Stimulated activated CD4-positive, alpha-beta T cell treated with anti-CD3 and anti-CD28 coated beads, TNF-alpha, amount 100 ng/mL, for 24 hours (primary cell): ENCODE measurements around the gene TSPAN15.
A peak's percentile ranks its signal among the peaks of the same experiment; 100 is the strongest.

Experiments
- DNase-seq, 3 experiments: peaks; one replicate each; pipeline ENCODE4 v3.0.0-alpha.2; 2020; ENCODE audit warnings: low read depth in 3 of 3

TSPAN15 gene

GRCh38 chr10:69451209-69451783 is at the start of gene TSPAN15:
TSPAN15 (plus strand) TSS chr10:69451465; CDS start chr10:69451595, 130 bp downstream.
- peak; percentile 59 to 85 (median 69) for DNase-seq

- DNase-seq, result no peak
These were observed 48.9 kb upstream of the TSPAN15 start for GRCh38 chr10:69402386-69402785.

DNA sequence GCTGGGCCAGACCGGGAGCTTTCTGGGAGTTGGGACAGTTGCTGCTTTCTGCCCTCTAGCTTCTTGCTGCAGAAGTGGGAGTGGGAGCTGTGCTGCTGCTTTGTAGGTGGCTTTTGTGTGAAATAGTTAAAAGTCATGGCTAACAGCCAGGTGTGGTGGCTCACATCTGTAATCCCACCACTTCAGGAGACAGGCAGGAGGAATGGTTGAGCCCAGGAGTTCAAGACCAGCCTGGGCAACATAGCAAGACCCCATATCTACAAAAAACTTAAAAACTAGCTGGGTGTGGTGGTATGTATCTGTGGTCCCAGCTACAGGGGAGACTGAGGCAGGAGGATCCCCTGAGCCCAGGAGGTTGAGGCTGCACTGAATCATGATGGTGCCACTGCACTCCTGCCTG is 48.2 kb upstream of the TSPAN15 start:
- DNase-seq, result no peak

GRCh38 chr10:69403519-69403918 is 47.7 kb upstream of the TSPAN15 start:
- DNase-seq, result no peak

DNA sequence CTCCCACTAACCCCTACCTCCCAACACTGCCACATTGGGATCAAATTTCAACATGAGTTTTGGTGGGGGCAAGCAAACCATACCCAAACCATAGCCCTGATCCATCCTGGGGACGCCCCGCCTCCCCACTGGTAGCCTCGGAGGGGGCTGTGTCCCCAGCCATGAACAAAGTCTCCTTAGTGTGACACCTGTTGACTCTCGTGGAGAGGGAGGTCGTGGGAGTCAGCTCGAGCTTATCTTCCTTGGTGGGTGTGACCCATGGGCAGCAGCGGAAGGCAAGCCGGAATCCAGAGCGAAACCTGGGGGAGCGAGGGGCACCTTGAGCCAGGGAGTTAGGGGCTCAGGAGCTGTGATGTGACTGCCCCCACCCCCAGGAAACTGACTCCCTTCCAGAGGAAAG is 46.5 kb upstream of the TSPAN15 start:
- DNase-seq, result no peak

DNA sequence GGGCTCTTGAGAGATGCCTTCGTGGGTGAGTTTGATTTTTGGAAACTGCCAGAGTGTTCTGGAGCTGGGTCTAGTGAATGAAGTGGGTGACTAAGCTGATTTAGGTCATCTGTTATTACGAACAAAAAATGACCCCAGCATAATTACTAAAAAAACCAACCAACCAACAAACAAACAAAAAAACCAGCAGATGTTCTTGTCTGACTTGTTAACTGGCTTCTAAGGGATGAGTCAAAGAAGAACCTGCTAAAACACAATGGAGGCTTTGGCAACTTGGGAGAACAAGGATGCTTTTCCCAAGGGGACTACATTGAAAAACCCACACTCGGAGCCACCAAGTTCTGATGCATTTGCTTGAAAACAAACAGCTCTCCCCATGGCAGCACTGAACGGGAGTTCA is 46.0 kb upstream of the TSPAN15 start:
- DNase-seq, result no peak

DNA sequence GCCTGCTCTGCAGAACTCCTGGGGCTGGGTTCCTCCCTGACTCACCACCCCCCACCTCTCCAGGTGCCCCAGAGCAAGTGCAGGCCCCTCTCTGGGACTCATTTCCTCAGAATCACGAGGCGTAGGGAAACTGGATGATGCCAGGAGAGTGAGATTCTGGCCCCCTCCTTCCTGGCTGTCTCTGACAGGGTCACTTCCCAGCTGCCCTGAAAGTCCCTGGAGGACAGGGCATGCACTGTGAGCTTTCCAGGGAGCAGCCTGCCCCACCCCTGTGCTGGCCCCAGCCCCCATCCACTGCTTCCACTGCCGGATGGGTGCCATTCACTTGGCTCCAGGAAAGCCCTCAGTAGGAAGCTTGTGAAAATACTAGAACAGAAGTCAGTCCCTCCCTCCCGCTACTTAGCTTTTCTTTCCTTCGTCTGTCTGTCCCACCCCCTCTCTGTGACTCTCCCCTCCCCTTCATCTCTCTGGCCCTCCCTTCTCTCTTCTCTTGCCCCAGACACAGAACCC is 44.9 kb upstream of the TSPAN15 start:
- DNase-seq, result no peak

DNA sequence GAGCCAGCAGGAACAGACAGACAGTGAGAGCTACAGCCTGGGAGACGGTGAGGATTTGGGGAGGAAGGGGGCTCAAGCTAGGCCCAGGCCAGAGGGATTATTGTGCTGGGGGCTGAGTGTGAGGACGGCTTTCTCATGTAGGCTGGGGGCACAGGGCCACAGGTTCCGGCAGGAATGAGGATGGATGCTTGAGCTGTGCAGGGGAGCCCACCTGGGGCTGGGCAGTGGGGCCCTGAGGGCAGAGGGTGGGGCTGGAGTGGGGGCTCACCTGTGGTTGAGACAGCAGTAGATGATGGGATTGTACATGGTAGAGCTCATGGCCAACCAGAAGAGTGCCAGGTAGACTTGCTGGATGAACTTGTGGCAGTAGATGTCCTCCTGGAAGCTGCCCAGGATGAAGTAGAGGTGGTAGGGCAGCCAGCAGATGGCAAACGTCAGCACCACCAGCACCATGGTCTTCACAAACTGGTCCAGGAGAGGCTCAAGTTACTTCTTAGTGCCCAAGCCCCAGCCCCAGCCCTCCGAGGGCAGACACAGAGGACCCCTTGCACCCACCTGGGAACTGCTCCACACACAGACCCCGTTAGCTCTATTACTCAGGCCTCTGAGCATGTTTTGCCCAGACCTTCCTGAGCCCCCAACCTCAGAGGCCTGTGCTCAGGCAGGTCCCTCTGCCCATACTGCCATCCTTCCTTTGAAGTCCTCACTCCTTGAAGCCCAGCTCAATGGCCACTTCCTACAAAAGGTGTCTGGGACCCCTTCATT is 44.3 kb upstream of the TSPAN15 start:
- no peak for DNase-seq

DNA sequence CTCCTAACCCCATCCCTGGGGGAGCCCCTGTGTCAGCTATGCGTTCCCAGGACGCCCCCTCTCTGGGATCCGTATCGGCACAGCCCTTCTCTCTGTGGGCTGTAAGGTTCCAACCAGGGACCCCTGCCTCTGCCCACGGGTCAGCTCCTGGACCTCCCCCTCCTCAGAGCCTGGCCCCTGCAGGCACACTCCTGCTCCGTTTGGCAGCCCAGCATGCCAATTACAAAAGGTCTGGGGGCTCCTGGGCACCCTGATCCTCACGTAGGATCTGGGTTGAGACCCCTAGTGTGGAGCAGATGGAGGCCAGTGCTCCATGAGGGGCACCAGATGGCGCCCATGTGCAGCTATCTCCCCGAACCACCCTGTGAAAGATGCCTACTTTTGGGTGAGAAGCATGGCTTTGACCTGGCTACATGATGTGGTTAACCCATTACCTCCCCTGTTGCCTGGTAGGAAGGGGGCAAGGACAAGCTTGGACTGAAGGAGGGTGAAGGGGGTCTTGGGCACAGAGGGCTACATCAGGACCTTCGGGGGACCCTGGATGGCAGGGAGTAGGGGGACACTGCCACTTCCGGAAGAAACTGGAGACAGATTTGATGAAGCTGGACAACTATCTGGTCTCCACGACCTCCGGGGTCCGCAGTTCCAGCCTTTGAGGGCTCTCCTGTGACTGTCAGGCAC is 43.5 kb upstream of the TSPAN15 start:
- no peak for DNase-seq

DNA sequence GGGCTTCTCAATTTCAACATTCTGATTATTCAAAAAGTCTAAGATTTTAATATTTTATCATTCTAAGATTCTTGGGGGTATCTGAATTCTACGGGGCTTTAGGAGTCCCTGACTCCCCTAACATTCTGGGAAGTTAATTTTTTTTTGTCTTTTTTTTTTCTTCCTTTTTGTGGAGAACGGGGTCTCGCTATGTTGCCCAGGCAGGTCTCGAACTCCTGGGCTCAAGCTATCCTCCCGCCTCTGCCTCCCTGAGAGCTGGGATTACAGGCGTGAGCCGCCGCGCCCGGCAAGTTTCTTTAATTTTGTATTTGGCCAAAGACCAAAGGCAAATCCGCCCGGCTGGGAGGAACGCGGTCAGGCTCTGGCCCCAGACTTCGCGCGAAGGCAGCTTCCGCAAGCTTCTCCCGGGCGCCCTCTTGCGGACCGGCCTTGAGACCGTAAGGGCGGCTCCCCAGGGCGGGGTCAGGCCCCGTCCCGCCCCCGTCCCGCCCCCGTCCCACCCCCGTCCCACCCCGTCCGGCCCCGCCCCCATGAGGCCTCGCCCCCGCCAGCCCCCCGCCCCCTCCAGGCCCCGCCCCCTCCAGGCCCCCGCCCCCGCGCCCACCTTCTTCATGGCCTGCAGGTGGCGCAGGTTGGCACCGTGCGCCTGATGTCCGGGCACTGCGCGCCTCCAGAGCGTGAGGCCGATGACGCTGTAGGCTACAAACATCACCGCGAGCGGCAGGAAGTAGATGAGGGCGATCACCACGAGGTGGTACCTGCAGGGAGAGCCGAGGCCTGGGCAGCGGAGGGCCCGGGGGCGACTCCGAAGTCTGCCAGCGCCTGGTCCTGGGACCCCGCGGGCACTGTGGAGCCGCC is 42.7 kb upstream of the TSPAN15 start:
- peak; percentile 74 to 87 (median 77) for DNase-seq

DNA sequence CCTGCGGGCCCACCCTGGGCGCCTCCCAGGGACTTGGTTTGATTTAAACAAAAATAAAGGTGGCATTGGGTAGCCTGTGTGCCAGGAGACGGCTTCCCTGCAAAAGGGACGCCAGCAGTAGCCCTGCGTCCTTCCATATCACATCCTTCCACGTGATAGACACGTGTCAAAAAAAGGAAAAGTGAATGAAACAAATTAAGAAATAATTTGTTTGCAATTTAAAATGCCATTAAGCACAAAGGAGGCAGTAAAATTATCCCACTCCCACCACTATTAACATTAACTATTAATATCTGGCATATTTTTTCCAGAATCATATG is 42.1 kb upstream of the TSPAN15 start:
- DNase-seq, result no peak

DNA sequence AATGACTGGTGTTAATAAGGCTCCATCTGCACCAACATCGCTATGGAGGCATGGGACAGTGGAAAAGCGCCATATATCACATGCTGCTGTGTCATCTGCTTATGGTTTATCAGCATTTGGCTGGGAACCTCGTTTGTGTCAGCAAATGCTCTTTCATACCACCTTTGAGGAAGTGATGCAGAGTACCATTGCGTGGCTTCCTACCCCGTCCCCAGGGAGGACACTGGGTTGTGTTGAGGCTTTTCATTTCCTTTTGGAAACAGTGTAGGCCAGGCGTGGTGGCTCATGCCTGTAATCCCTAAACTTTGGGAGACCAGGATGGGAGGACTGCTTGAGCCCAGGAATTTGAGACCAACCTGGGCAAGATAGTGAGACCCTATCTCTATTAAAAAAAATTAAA is 41.3 kb upstream of the TSPAN15 start:
- no peak for DNase-seq

DNA sequence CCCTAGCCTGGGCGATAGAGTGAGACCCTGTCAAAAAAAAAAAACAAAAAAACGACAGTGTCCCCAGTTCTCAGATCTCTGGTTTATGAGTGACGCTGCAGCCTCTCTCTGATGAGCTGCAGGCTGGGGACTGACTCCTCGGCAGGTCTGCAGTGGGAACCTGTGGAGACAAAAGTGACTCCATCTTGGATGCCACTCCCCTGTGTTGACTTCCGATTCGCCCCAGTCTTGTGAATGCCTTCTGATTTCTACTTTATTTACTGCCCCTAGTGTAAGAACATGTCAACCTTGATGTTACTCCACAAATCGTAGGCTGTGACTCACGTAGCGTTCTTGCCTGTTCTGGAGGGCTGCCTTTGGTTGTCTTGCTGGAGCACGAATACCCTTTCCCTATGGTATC is 40.8 kb upstream of the TSPAN15 start:
- no peak for DNase-seq

DNA sequence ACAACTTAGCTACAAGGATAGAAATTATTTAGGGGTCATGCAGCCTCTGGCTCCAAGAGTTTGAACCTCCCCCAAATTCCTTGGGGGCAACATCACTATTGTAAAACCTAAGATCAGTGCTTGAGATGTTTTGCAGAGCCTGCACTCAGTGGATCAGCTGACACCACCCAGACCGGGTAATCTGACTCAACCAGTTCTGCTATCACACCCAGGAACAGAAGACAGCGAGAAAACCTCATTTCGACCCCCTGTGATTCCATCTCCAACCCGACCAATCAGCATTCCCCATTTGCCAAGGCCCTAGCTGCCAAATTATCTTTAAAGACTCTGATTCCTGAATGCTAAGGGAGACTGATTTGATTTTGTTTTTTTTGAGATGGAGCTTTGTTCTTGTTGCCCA is 39.8 kb upstream of the TSPAN15 start:
- DNase-seq, result no peak

GRCh38 chr10:69412232-69412790 is 39.0 kb upstream of the TSPAN15 start:
- DNase-seq, result no peak

DNA sequence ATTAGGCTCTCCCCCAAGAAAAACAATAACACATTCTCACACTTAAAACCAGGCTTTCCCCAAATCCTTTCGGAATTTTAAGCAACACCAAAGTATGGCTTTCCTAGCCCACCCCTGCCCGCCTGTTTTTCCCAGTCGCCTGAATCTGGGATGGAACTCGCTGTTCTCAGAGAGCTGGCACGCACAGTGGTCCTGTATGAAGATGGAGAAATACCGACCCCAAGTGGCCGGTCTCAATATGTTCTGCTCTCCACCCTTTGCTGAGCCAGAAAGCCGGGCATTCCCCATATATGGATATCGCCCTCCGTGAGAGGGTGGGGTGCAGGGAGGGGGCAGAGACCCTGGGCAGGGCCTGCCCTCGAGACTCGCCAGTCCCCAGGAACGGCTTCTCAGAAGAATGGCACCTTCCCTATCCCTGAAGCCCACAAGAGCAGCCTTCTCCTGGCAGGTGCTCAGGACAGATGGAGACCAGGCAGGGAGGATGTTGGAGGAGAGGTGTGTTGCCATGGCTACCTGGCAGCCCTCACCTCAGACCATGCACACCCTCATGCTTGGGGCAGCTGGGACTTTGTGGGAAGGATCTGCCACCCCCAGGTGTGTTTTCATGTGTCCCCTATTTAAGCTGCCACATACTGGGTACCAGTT is 37.9 kb upstream of the TSPAN15 start:
- DNase-seq, result no peak

DNA sequence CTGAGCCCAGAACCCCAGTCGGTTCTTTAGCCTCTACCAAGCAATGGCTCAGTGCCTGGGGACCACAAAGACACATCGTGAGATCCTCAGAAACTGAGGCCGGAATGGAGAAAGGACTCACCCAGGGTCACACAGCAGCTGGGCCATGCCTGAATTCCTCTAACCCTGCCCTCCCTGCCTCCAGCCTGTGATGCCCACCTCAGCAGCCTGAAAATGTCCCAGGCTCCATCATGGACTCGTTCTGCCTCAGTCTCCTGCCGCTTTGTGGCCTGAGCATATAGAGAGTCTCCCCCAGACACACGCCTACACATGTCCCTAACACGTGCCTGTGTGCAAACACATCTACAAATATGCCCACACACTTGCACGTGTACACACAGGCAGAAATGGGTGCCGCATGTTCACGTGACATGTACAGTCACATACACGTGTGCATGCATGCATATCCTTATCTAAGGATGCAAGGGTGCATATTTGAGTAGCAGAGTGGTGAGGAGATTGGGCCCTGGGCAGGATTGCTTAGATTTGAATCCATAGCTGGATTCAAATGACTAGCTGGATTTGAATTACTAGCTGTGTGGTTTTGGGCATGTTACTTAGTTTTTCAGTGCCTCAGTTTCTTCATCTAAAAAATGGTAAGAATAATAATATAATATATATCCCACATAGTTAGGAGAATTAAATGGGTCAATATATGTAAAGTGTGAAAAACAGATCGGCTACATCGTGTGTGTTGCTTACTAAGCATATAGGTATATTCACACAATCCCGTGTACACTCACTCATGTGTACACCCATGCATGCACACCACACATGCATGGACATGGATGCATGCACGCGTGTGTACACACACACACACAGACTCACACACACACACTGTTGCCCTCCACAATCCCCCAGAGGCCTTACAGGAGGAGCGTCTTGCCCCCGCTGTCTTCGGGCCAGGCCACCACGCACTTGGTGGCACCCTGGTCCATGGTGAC is 36.9 kb upstream of the TSPAN15 start:
- DNase-seq, result no peak

DNA sequence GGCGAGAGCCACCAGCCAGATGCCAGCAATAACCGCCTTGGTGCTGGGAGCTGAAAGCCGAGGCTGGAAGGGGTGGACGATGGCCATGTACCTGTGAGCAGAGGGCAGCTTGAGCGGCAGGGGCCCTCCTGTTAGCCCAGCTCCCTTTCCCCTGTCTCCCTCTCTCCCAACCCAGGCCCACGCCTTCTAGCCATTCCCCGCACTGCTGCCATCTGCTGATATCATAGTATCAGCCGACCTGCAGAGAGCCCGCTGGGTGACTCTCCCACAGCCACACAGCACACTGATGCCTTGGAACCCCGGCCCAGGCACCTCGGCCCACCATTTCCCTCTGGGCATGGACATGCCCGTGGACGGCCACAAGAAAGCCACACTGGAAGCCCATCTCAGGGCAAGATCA is 36.2 kb upstream of the TSPAN15 start:
- DNase-seq, result no peak

DNA sequence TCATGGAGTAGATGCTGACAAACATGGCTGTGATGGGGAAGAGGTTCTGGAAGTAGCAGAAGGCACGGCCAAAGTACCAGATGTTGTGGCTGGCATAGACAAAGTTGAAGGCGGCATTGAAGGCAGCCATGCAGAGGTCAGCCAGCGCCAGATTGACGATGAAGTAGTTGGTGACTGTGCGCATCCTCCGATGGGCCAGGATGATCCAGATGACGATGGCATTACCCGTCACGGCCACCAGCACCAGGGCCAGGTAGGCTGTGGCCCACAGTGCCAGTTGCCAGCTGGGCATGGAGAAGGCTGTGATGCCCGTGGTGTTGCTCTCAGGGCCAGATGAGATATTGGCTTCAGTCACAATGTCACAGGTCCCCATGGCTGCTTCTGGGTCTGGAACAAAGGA is 35.3 kb upstream of the TSPAN15 start:
- no peak for DNase-seq

GRCh38 chr10:69416695-69417094 is 34.6 kb upstream of the TSPAN15 start, which contains the start of gene TACR2:
TACR2 (minus strand) TSS chr10:69416918; CDS start chr10:69416323, 595 bp downstream.
- DNase-seq, result no peak
